Fibroblast of skin of scalp (primary cell): ENCODE results near the gene ALG1L2. TPM values are rescaled to one million over a fixed set of nuclear protein-coding genes. Genes with fewer than 3 reads are reported as not detected.
A peak's percentile ranks its signal among the peaks of the same experiment; 100 is the strongest.
"Not testable (repeated sequence)": the region's sequence is repeated elsewhere in the genome, so short reads cannot be mapped to it uniquely, and the experiment has no call there.

Experiments used
- DNase-seq: peaks from one replicate; pipeline ENCODE4 v3.0.0-alpha.2; 2013
- polyA plus RNA-seq, 2 experiments: library from polyadenylated mRNA; unstranded; fragments of 120-200 nt; gene quantifications; one replicate each; pipeline ENCODE4 v1.2.1, GENCODE V29; 2013; ENCODE audit not compliant: insufficient read length in 2 of 2

Gene ALG1L2, protein sequence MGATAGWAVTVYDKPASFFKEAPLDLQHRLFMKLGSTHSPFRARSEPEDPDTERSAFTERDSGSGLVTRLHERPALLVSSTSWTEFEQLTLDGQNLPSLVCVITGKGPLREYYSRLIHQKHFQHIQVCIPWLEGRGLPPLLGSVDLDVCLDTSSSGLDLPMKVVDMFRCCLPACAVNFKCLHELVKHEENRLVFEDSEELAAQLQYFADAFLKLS
- polyA plus RNA-seq (2013, experiment 1 of 2; ENCODE audit: insufficient read length), result 0.22 TPM
- 0.94 TPM for polyA plus RNA-seq (2013, experiment 2 of 2; ENCODE audit: insufficient read length)

DNA sequence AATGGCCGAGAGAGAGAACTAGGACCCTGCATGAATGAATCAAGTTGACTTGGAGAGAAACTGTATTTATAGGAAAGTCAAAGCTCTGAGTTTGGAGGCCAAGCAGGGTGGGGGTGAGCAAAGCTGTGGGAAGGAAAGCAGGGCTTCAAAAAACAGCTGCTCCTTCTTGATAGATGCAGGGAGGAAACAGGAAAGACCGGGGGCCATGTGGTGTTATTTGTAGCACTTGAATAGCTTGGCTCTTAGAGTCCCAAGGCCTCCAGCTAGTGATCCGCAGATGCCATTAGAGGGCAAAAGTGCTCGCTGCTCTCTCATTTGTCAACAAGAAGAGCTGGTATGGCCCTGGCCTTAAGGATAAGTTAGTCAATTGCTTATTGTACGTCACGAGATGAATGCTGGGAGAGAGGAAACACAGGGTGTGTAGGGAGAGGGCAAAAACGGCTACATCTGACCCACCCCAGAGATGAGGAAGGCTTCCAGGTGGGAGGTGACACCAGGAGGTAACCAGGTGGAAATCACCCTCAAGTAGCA lies at the start of gene ALG1L2:
Gene ALG1L2 (plus strand): TSS at position 481 of the 531 bp plus-strand sequence. CDS start 186 bp downstream, outside the sequence.
- no peak for DNase-seq

DNA sequence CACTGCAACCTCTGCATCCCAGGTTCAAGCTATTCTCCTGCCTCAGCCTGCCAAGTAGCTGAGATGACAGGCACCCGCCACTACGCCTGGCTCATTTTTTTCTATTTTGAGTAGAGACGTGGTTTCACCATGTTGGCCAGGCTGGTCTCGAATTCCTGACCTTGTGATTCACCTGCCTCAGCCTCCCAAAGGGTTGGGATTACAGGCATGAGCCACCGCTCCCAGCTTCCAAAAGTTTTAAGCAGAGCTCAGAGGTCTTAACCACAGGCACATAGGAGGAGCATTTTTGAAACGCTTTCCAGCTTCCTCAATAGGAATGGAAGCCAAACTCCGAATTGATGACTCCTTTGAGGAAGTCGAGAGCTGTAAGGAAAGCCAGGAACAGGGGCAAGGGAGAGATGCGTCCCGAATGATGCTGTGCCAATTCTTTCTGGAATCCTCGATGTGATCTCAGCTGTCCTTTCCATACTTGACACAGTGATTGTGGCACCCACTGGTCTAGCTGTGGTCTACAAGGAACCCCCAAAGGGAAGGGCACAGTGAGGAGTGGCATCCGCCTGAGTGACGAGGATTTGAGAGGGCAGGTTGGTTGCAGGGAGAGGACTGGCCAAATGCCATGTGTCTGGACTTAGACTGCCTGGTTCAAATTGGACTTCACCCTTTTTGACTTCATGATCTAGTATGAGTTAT lies 44.4 kb upstream of the ALG1L2 start:
- DNase-seq, result peak; percentile 57

DNA sequence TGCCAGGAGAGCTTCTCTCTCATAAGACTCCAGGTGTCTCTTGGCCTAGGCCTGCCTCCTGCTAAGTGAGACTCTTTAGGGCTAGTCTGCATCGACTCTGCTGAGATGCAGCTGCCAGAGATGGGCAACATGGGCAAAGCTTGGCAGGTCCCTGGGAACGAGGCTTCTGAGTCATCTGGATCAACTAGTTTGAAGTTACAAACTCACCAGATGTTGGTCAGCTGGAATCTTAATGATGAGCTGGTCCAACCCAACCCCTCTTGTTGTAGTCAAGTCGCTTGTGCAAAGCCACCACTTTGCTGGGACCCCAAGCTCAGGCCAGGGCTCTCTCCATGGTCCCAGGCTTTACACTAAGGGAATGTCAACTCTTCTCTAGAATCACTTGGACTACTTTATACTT lies 38.9 kb upstream of the ALG1L2 start:
- DNase-seq, result not testable (repeated sequence)

DNA sequence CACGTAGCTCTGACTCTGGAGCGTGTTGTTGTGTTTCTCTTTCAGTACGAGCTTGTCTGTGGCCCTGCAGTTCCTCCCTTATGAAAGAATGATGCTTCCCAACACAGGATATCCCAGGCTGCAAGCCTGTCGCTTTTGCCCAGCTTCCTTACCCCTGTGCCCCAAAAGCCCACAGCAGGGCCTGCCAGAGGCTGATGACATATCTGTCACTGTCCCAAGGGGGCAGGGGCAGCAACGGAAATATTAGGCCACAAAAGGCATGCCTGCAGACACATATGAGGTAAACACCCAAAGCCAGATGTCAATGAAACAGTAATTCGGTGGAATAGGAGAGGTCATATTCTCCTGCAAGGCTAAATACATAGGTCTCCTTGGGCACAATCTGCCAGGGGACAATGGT lies 38.0 kb upstream of the ALG1L2 start:
- DNase-seq, result not testable (repeated sequence)

DNA sequence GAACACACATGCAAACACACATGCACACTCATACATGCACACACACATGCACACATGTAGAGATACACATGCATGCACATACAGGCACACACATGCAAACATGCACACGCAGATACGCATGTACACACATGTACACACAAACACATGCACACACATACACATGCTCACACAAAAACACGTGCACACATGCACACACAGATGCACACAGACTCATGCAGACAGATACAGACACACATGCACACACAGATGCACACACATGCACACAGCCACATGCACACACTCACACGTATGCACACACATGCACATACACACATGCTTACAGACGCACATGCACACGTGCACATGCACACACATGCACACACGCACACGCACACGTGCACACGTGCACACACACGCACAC lies 37.3 kb upstream of the ALG1L2 start:
- no peak for DNase-seq

DNA sequence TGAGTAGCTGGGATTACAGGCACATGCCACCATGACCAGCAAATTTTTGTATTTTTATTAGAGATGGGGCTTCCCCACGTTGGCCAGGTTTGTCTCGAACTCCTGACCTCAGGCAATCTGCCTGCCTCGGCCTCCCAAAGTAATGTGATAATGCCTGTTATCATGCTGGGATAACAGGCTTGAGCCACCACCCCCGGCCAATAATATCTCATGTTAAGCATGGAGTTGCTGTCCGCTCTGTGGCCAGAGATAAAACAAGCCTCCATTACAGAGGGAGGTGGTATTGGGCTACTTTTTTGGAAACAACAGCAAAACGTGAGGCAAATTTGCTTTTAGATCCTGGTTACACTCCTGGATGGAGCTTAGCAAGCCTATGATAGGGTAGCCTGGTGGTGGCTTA lies 32.9 kb upstream of the ALG1L2 start:
- no peak for DNase-seq

DNA sequence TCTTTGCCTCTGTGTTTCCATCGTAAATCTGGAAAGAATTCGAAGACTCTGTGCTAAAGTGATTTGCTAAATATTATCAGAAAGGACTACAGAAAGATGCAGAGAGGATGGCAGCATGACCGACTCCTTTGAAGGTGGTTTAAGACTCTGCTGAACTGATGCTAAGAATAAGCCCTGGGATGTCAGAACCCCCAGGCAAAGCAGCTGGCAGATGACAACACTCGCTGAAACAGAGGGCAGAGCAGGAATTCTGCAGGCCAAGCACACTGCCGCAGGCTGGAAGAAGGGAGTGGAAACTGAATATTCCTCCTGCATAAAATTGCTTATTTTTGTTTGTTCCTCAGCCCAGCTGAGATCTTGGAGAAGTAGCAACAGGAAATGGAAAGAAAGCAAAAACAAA lies 29.3 kb upstream of the ALG1L2 start:
- DNase-seq, result not testable (repeated sequence)

DNA sequence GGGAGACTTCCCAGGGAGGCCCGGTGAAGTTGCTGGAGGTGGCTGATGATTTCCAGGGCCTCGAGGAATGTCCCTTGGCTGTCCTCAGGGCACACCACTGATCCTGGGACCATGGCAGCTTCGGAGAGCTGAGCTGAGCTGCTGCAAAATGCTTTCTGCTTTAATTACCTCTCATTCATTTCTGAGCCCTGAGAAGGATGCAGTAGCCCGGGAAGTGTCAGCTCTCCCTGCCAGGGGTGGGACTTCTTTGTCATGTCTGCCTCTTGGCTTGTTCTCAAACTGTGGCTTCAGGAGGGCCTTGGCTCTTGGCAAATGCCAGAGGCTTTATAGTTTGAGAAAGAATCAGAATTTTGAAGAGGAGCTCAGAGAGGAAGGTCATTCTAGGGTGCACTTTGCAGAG lies 28.7 kb upstream of the ALG1L2 start:
- not testable (repeated sequence) for DNase-seq

DNA sequence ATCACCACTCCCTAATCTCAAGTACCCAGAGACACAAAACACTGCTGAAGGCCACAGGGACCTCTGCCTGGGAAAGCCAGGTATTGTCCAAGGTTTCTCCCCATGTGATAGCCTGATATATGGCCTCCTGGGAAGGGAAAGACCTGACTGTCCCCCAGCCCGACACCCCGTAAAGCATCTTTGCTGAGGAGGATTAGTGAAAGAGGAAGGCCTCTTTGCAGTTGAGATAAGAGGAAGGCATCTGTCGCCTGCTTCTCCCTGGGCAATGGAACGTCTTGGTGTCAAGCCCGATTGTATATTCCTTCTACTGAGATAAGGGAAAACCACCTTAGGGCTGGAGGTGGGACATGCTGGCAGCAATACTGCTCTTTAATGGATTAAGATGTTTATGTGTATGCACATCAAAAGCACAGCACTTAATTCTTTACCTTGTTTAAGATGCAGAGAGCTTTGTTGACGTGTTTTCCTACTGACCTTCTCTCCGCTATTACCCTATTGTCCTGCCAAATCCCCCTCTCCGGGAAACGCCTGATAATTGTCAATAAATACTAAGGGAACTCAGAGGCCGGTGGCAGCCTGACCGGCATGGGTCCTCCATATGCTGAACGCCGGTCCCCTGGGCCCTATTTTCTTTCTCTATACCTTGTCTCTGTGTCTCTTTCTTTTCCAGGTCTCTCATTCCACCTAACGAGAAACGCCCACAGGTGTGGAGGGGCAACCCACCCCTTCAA lies 23.9 kb upstream of the ALG1L2 start:
- DNase-seq, result not testable (repeated sequence)

DNA sequence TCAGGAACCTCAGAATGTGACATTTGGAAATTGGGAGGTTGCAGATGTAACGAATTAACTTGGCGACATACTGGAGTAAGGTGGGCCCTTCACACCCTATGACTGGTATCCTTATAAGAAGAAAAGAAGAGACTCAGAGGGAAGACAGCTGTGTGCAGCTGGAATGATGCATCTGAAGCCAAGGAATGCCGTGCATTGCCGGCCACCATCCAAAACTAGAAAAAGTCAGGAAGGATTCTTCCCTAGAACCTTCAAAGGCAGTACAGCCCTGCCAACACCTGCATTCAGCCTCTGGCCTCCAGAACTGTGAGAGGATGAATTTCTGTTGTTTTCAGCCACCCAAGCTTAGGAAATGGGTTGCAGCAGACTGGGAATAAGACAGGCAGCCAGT lies 23.4 kb upstream of the ALG1L2 start:
- DNase-seq, result not testable (repeated sequence)

DNA sequence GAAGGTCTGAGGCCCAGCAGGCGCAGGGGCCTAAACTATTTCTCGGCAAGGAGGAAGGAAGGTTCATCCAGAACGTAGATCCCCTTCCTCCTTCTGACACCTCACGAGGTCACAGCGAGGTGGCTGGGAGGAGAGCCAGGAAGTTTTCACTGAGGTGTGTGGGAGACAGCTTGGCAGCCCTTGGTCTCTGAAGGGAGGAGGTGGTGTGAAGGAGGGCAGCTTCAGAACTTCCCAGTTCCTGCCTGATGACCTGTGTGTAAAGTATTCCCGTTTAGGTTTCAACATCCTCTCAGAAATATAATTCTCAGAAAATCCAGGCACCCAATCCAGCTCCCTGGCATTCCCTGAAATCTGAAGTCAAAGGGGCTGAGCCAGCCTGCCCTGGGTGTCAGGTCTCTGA lies 22.9 kb upstream of the ALG1L2 start:
- DNase-seq, result not testable (repeated sequence)

DNA sequence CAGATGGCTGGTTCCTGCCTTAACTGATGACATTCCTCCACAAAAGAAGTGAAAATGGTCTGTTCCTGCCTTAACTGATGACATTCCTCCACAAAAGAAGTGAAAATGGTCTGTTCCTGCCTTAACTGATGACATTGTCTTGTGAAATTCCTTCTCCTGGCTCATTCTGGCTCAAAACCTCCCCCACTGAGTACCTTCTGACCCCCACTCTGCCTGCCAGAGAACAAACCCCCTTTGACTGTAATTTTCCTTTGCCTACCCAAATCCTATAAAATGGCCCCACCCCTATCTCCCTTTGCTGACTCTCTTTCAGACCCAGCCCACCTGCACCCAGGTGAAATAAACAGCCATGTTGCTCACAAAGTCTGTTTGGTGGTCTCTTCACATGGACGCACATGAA lies 22.5 kb upstream of the ALG1L2 start:
- DNase-seq, result not testable (repeated sequence)

DNA sequence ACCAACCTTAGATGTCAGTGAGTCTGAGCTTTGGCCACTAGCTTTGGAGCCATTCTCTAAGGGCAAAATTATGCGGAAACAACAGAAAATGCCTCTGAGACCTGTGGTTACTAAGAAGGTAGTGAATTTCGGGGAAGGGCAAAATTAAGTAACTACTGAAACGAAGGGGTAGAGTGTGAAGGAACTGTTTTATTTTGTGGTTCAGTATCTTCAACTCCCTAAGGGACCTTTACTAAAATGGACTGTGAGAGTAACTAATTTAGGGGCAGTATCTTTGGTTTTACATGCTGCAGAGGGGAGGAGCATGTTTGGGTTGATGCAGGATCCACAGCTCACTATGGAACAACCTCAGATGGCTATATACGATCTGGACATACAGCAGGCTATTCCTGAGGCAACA lies 8.0 kb upstream of the ALG1L2 start:
- no peak for DNase-seq

DNA sequence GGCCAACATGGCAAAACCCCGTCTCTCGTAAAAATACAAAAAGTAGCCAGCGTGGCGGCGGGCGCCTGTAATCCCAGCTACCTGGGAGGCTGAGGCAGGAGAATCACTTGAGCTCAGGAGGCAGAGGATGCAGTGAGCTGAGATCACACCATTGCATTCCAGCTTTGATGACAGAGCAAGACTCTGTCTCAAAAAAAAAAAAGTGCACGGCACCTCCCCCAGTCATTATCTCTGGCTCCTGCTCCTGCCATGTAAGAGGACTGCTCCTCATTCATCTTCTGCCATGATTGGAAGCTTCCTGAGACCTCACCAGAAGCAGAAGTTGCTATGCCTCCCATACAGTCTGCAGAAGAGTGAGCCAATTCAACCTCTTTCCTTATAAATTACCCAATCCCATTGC lies 4.0 kb upstream of the ALG1L2 start:
- no peak for DNase-seq

DNA sequence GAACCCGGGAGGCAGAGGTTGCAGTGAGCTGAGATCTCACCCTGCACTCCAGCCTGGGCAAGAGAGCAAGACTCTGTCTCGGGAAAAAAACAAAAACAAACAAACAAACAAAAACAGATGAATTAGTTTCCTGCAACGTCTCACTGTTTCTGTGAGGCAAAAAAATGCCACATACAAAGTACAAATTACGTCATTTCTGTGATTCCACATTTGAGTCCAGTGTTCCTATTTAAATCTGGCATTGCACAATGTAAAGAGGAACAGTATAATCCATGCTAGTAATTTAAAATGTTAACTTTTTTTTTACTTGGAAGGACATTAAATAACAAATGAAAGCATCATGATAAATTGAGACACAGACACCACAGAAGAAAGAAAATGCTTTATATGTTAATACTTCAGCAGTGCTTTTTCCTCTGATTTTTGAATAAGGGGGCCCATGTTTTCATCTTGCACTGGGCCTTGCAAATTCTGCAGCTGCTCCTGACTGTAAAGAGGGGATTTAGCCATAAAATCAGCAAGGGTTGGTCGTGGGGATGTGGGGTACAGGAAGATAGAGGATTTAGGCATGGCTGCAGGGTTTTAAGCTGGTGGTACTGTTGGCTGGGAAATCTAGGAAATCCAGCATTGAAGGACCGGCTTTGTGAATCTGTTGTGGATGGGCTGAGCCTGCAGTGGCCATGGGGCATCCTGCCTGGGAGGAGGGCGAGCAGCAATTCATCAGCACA lies 1.9 kb downstream of the ALG1L2 start:
- not testable (repeated sequence) for DNase-seq

DNA sequence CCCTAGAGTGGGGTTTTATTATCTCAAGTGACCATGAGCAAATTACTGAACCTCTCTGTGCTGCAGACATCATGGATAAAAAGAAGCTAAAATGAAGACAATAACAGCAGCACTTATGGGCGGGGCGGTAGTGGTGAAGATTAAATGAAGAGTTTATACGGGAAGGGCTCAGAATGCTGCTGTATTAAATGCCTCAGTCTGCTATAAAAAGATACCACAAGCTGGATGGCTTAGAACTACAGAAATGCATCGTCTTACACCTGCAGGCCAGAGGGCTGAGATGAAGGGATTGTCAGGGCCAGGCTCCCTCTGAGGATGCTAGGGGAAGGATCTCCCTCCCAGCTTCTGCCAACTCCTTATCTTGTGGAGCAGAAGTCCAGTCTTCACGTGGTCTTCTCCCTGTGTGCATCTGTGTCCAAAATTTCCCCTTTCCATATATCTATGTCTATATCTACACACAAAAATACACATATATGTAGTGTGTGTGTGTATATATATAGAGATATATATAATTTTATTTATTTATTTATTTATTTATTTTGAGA lies 2.9 kb downstream of the ALG1L2 start:
- no peak for DNase-seq

DNA sequence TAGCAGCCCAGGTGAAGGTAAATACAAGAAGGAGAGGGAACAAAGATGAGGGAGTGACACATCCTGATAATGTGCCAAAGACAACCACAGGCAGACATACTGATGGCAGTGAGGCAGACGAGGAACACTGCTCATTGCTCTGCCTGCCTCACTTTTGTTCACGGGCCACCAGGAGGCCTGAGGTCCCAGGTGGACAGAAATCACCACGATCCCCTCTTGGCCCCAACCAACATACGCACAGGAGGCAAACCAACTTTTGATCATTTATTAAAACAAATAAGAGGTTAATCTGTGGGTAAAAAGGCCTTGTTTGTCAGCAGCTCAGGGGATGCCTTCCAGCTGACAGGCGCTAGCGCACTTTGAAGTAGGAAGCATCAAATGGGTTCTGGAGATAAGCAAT lies 4.2 kb downstream of the ALG1L2 start:
- no peak for DNase-seq

DNA sequence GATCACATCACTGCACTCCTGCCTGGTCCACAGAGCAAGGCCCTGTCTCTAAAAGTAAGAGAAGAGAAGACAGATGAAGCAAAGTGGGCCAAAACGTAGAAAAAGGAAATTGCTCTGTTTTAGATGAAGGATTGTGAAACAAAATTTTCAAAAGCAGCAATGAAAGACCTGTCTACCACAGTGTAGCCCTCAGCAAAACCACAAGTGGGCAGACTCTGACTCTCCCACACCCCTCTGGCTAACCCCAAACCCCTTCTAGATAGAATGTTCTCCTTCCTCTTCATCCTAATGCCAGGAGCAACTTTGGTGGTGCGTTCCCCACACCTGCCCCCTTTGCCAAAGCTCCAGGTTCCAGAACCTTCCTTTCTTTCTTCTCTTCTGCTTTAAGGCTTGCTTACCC lies 5.0 kb downstream of the ALG1L2 start:
- DNase-seq, result not testable (repeated sequence)

DNA sequence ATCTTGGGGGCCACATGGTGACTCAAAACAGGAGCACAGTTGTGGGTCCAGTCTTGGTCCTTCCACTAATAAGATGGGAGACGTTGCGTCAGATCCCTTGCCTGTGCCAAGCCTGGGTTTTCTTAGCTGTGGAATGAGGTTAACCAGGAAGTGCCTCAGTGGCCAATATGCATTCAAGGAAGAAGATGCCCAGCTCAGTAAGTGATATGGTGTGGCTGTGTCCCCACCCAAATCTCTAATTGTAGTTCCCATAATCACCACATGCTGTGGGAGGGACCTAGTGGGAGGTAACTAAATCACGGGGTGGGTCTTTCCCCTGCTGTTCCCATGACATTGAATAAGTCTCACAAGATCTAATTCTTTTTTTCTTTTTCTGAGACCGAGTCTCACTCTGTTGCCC lies 6.4 kb downstream of the ALG1L2 start:
- no peak for DNase-seq

DNA sequence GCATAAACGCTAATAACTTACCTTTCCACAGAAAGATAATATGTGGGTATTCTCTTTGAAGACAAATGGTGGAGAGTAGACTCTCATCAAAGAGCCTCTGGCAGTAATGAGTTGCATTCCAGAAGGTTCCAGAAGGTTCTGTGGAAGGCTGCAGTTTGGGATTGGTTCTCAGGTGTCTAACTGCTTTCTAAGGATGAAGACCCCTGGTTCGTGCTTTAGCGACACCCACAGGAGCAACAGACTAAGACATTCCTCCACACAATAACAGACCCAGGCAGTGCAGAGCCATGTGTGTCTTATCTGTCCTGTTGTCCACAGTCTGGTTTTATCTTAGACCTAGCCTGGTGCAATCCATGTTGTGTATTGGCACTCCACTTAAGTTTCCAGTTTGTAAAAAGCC lies 9.1 kb downstream of the ALG1L2 start:
- DNase-seq, result not testable (repeated sequence)

DNA sequence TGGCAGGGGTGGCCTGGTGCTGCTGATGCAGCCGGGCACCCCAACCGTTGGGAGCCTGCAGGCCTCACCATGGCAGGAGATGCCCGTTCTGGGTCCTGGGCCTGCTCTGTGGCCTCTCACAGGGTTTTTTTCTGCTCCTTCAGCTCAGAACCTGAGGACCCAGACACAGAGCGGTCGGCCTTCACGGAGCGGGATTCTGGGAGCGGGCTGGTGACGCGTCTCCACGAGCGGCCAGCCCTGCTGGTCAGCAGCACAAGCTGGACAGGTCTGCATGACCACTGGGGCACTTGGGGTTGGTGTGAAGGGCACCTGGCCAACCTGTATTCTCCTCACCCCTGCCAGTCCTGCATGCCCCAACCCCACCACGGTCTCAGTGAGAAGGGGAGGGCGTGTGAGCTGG lies 10.3 kb downstream of the ALG1L2 start:
- no peak for DNase-seq

DNA sequence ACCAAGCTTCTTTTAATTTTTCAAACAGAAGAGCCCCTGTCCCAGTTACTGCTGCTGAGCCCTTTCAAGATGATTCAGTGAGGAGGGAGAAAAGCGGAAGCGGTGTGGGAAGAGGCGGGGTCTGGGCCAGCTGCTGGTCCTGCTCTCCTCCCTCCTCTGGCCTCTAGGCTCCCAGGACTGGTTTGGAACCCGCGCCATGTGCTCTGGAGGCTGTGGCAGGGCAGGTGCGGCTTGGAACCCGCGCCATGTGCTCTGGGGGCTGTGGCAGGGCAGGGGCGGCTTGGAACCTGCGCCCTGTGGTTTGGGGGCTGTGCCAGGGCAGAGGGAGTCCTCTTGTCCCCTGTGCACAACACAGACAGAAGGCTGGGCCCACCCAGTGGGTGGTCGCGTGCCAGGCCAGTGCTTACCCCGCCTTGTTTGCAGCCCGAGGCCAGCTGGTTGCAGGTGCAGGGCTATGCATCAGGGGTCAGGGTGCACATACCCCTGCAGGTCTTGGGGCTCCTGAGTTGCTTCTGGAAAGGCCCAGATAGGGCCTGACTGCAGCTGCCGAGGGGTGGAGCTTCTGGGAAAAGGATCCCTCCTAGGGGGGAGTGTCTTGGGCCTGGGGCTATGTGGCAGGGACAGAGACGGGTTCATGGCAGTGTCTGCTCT lies 12.2 kb downstream of the ALG1L2 start:
- DNase-seq, result no peak
